Dendritic cell treated with granulocyte-macrophage colony-stimulating factor and Interleukin-4, amounts not matched to agents 40 ng/mL and 50 ng/mL, for 4 days (primary cell): ENCODE measurements around the gene PEX26.
"Not testable (repeated sequence)": the region's sequence is repeated elsewhere in the genome, so short reads cannot be mapped to it uniquely, and the experiment has no call there.

Experiments
- H3K27ac Mint-ChIP-seq: one replicate; pipeline ENCODE4 v1.8.0; 2022; ENCODE audit warnings: mild to moderate bottlenecking, mixed read lengths
- H3K27me3 Mint-ChIP-seq: one replicate; pipeline ENCODE4 v1.8.0; 2022; ENCODE audit warnings: mild to moderate bottlenecking, mixed read lengths
- H3K36me3 Mint-ChIP-seq: one replicate; pipeline ENCODE4 v1.8.0; 2022; ENCODE audit warnings: low read depth, mixed read lengths
- H3K4me1 Mint-ChIP-seq: one replicate; pipeline ENCODE4 v1.8.0; 2022; ENCODE audit warnings: low read depth, mixed read lengths
- H3K4me3 Mint-ChIP-seq: one replicate; pipeline ENCODE4 v1.8.0; 2022; ENCODE audit warnings: mild to moderate bottlenecking, moderate library complexity, mixed read lengths
- H3K9me3 Mint-ChIP-seq: one replicate; pipeline ENCODE4 v1.8.0; 2022; ENCODE audit warnings: mixed read lengths
- intact Hi-C: fragments of 100-400 bp; cut with micrococcal nuclease; formaldehyde crosslinking; loops from one replicate; pipeline ENCODE4 v1.15.0; 2022

Gene PEX26

DNA sequence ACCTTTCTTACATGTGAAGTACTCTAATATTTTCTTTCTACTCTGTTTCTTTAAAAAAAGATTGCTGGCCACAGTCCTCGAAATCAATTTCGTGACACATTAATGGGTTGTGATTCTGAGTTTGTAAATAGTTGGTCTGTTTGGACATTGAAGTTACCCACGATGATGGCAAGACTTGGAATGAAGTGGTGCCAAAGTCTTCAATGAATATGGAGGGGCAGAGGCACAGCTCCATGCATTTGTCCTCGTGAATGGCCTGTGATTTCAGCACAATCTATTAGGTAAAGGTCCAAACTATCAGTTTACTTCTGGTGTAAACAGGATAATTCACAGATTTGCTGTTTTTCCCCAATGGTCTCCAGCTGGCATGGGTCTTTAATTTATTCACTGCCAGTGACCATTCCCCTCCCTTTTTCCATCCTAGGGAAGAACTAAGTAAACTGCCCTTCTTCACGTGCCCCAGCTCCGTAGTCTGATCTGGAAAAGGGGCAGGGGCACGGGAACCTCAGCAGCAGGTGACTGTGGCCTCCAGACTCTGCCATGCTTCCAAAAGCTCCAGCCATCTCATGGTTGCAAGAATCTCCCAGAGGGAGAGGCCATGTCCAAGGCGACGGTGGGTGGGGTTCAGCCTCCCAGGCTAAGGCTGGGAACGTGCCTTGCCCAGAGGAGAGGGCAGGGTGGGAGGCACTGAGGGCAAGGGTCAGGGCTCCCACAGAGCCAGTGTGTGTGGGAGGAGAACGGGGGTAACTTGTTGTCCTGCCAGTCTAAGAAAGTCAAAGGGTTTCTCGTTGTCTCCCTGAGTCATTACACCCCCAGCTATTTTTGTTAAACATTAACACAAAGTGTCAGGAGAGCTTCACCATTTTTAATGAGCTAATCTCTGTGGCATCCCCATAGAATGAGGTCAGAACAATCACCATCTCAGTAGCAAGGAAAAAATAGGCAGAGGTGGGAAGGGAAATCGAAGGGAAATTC, 16.9 kb upstream of the PEX26 start:
- Mint-ChIP-seq H3K4me3 (no peak overlapping the region), H3K27me3 (peaks cover 20% of the 10 kb centered on the region), H3K4me1 (no peaks in the 10 kb centered on the region), H3K27ac (no peak overlapping the region), H3K36me3 (no peaks in the 10 kb centered on the region), H3K9me3 (no peaks in the 10 kb centered on the region)
- intact Hi-C loops = no loop called here

DNA sequence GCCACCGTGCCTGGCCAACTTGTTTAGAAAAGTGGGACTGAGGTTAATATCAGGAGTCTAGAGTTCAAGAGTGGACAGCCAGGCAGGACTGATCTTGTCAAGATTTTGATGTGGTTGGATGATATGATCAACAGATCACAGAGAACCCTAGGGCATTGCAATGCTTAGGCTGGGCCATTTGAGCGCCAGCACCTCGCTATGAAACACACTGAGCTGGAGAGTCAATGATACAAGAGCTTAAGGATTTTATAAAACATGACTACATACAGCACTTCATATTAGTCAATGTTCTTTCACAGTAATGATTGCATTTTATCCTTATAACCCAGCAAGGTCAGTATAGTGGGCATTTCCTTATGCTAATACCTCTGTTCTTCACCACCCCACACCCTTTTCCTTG, 15.4 kb upstream of the PEX26 start:
- intact Hi-C loops = no loop called here
- peaks cover 26% of the 10 kb centered on the region for H3K27me3 Mint-ChIP-seq
- no peak overlapping the region for H3K27ac Mint-ChIP-seq
- no peaks in the 10 kb centered on the region for H3K36me3 Mint-ChIP-seq
- H3K9me3 Mint-ChIP-seq = no peaks in the 10 kb centered on the region
- H3K4me1 Mint-ChIP-seq = peaks cover 6% of the 10 kb centered on the region
- no peak overlapping the region for H3K4me3 Mint-ChIP-seq

DNA sequence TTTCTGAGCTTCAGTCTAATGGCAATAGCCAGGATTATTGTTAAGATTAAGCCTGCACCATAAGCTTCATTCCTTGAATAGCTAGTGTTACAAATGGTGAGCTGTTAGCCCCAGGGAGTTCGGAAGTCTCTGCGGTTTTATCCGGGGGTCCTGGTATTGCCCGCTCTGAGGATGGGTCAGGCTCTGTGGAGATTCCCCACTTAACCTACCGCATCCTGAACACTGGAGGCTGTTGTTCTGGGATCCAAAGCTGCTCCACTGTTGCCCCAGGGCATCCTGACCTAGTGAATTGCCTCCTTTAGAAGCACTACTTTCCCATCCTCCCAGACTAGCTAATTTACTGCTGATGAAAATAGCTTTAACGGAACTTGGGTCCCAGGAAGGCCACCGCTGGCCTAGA, 14.5 kb upstream of the PEX26 start:
- Mint-ChIP-seq H3K9me3 (no peaks in the 10 kb centered on the region), H3K27me3 (peaks cover 28% of the 10 kb centered on the region), H3K4me3 (no peak overlapping the region), H3K4me1 (peaks cover 6% of the 10 kb centered on the region), H3K27ac (no peak overlapping the region), H3K36me3 (no peaks in the 10 kb centered on the region)
- intact Hi-C loops = no loop called here

DNA sequence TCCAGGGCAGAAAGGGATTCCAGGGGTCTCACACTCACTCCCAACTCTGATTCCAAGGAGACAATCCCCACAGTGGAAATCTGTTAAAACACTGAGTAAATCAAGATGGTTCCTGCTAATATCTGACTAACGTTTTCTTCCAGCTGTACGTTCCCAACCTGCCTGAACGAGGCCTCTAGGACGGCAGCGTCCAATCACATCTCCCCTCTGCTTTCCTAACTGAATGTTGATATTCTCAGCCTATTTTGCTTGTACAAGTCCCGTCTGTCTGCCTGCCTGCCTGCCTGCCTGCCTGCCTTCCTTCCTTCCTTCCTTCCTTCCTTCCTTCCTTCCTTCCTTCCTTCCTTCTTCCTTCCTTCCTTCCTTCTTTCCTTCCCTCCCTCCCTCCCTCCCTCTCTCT, 14.1 kb upstream of the PEX26 start:
- H3K27ac Mint-ChIP-seq, intact Hi-C loops, H3K36me3 Mint-ChIP-seq, H3K4me3 Mint-ChIP-seq, H3K9me3 Mint-ChIP-seq, H3K4me1 Mint-ChIP-seq: not testable (repeated sequence)
- H3K27me3 Mint-ChIP-seq = peaks cover 29% of the 10 kb centered on the region

DNA sequence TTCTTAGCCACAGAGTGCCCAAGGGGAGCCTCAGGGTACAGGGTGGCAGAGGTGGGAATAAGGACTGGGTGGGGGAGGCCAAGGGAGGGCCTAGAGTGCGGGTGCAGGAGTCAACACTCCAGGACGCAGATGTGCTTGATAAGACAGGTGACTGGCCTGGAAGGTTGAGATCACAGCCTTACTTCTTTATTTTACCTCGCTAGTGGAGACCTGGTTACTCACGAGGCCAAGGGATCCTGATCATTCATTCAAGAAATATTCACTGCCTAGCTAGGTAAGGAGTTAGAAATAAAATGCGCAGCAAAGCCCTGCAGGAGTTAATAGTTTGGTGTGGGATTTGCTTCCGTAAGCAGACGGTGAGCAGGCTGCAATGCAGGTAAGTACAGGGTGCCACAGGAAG, 13.2 kb upstream of the PEX26 start:
- Mint-ChIP-seq H3K27ac (no peak overlapping the region), H3K36me3 (no peaks in the 10 kb centered on the region), H3K9me3 (no peaks in the 10 kb centered on the region), H3K4me3 (no peak overlapping the region), H3K27me3 (peaks cover 26% of the 10 kb centered on the region), H3K4me1 (peaks cover 6% of the 10 kb centered on the region)
- intact Hi-C loops = no loop called here

DNA sequence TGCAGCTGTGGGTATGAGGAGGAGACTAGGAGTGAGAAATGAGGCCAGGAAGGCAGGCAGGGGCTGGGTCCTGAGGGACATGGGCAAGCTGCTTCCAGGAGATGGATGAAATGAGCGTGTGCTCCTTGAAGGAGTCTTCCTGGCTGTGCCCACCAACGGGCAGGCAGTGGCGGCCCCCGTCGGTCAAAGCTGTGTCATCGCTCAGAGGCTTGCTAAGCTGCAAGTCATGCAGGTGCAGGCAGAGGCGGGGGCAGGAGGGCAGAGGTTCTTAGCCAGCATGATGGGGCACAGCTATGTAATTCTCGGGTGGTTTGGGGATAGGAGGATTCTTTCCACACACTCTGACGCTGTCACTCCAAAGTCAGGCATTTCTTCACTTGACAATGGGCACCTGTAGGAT, 12.5 kb upstream of the PEX26 start:
- peaks cover 24% of the 10 kb centered on the region for H3K27me3 Mint-ChIP-seq
- H3K9me3 Mint-ChIP-seq = no peaks in the 10 kb centered on the region
- H3K4me3 Mint-ChIP-seq = no peak overlapping the region
- no peak overlapping the region for H3K27ac Mint-ChIP-seq
- intact Hi-C loops = no loop called here
- no peaks in the 10 kb centered on the region for H3K36me3 Mint-ChIP-seq
- H3K4me1 Mint-ChIP-seq = peaks cover 6% of the 10 kb centered on the region

DNA sequence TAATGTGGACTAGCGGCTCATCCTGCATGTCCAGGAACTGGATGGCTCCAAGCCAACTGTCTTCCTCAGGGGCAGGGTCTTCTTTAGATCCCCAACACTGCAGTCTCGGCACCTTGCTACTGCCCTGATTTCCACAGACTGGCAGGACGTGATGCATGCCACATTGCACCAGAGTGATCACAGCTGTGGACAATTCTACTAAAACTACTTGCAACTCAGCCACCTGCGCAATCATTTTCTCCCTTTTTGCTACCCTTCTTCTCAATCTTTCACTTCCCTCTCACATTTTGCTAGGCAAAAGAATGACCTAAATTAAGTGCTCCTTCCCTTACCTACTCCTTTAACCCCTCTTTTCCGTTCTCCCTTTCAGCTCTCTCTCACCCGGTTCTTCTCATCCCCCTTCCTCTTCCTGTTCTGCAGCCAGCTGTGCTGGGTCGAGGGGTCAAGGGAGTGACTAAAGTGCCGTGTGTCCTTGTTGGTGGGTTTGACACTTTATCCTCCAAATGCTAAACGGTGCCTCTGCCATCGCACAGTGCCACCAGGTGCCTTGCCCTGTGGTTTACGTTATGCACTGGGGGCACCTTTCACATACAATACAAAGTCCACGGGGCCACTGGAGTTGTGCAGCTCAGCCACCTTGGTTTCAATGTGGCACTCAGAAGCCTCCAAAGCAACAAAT, 11.5 kb upstream of the PEX26 start:
- Mint-ChIP-seq H3K27me3 (peaks cover 25% of the 10 kb centered on the region), H3K27ac (no peak overlapping the region), H3K9me3 (no peaks in the 10 kb centered on the region), H3K4me3 (no peak overlapping the region), H3K4me1 (peaks cover 6% of the 10 kb centered on the region), H3K36me3 (no peaks in the 10 kb centered on the region)
- intact Hi-C loops = no loop called here

DNA sequence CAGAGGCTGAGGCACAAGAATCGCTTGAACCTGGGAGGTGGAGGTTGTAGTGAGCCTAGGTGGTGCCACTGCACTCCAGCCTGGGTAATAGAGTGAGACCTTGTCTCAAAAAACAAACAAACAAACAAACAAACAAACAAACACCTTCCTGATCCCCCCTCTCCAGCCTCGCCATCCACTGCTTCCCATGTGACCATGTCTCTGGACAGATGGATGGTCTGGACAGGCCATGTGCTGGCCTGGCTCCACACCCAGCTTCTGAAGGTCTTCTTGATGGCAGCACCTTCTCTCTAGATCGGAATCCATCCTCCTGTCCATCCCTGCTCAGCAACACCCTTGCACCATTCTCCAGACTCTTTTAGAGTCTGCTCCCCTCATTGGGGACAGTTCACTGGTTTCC, 10.7 kb upstream of the PEX26 start:
- Mint-ChIP-seq H3K9me3 (no peaks in the 10 kb centered on the region), H3K4me1 (peaks cover 6% of the 10 kb centered on the region), H3K36me3 (no peaks in the 10 kb centered on the region), H3K27ac (no peak overlapping the region), H3K4me3 (no peak overlapping the region), H3K27me3 (peaks cover 25% of the 10 kb centered on the region)
- intact Hi-C loops = no loop called here

DNA sequence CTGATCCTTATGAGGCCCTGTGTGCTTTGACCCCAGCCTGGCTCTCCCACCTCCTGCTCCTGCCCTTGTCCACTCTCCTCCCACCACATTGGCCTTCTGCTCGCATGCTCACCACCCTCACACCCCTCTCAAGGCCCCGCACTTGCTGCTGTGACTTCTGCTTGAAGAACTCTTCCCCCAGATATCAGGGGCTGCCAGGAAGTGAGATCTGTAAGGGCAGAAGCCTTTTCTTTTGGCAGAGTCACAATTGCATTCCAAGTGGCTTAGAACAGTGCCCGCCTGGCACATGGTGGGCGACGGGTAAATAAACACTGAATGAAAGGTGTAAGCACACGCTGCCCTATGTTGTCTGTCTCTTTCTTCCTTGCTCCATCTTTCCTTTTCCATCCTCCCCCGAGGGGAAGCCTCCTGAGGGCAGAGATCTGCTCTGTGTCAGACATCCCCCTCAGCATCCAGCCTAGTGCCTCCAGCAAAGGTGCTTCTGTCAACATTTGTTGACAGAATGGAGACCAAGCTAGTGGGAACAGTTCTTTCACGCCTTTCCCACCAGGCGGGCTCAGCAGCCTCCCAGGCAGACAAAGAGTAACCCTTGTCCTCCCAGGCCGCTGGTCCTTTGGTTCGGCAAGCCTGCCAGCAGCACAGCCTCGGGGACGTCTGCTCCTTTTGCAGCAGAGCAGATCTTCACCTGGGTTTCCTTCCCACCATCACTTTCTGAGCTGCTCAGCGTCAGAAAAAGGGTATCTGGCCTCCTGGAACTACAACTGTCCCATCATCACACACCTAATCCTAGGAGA, 10.0 kb upstream of the PEX26 start:
- H3K36me3 Mint-ChIP-seq = no peaks in the 10 kb centered on the region

DNA sequence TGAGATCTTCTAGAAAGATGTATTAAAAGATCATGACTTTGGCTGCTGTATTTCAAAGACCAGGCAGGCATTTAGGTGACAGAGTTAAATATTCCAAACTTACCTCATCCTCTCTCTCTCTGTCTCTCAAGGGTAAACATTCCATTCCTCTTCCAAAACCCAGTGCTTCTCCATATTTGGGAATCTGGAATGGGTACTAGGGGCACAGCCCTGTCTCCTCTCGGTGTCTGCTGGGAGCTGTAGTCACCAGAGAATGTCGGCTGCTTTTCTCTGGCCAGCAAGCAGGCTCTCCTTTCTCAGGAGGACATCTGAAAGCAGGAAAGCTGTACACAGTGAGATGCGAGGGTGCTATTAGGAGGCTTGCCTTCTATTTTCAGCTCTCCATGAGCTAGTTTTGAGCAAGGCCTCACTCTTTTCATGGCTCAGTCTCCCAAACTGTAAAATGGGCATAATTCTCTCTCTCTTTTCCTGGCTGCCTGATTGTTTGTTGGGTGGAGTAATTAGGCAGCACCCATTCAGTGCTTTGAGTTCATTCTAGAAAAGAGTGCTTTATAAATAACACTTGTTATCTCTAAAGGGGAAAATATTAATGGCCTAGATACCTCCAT, 9.3 kb upstream of the PEX26 start:
- Mint-ChIP-seq H3K27me3 (peaks cover 25% of the 10 kb centered on the region), H3K9me3 (no peaks in the 10 kb centered on the region), H3K27ac (no peak overlapping the region), H3K4me1 (peaks cover 6% of the 10 kb centered on the region), H3K36me3 (no peaks in the 10 kb centered on the region), H3K4me3 (no peak overlapping the region)
- intact Hi-C loops = no loop called here

More for the DNA sequence above, 10.0 kb upstream of the PEX26 start:
- no peaks in the 10 kb centered on the region for H3K9me3 Mint-ChIP-seq
- peaks cover 25% of the 10 kb centered on the region for H3K27me3 Mint-ChIP-seq
- no peak overlapping the region for H3K4me3 Mint-ChIP-seq
- H3K4me1 Mint-ChIP-seq = peaks cover 6% of the 10 kb centered on the region
- no peak overlapping the region for H3K27ac Mint-ChIP-seq
- intact Hi-C loops = no loop called here

DNA sequence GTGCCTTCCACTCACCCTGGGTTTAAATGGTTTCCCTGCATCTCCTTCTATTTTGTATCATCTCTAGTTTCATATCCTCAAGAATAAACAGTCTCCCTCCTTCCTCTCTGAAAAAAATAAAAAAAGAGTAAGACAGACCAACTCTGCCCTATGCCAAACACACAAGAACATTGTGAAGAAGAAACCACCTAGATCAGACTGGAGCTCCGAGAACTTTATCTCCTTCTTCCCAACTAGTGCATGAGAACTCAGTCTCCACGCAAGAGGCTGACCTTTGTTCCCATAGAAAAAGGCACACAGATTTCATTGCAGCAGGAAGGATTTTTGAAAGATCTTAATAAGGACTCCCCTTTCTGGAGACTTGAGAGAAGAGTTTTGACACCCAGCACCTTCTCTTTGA, 8.7 kb upstream of the PEX26 start:
- Mint-ChIP-seq H3K4me3 (no peak overlapping the region), H3K27ac (no peak overlapping the region), H3K36me3 (no peaks in the 10 kb centered on the region), H3K27me3 (peaks cover 25% of the 10 kb centered on the region), H3K4me1 (peaks cover 6% of the 10 kb centered on the region), H3K9me3 (no peaks in the 10 kb centered on the region)
- intact Hi-C loops = no loop called here

DNA sequence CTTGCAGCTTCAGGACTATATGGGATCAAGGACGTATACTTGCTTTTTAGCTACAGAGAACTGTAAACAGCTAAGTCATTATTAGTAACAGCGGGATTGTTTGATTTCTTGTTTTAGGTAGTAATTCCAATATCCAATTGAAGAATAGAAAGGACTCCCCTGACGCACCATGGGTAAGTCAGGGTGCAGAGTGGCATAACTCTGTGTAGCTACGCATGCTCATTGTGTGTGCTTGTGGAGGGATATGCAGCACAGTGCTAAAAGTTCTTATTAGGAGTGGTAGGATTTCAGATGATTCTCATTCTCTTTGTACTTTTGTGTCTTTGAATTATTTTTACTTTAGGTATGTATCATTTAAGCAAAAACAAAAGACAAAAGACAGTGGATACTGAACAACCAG, 7.7 kb upstream of the PEX26 start:
- Mint-ChIP-seq H3K36me3 (no peaks in the 10 kb centered on the region), H3K27me3 (peaks cover 19% of the 10 kb centered on the region), H3K4me1 (peaks cover 6% of the 10 kb centered on the region), H3K27ac (no peak overlapping the region), H3K4me3 (no peak overlapping the region), H3K9me3 (no peaks in the 10 kb centered on the region)
- intact Hi-C loops = no loop called here

DNA sequence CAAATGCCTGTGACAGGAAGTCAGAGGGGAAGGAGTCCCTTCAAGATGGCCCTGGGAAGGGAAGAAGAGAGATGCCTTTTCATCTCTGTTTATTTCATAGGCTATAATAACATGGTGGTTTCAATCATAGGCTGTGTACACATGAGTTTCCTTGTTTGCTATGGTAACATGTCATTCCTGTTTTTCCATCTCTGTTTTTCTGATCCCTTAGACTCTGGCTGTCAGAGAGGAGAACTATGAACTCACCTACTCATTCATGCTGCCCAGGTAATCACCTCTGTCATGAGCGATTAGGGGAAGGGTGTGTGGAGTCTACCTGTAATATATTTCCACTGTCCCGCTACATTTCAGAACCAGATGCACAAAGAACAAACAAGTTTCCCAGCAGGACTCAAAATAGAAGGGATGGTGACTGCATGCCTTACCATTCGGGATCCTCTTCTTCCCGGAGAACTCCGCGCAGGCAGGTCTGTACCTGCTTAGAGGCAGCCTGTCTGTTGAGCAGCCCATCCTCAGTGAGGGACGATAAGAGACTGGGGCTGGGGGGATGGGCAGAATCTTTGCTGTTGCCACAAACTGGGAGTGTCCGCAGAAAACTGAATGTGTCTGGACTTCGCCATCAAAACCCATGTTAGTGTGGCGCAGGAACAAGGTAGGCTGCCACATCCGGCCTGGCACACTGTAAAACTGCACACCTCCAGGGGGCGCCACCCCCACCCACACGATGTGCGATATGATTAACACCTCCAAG, 7.1 kb upstream of the PEX26 start:
- H3K27me3 Mint-ChIP-seq = peaks cover 12% of the 10 kb centered on the region
- H3K27ac Mint-ChIP-seq = no peak overlapping the region
- peaks cover 6% of the 10 kb centered on the region for H3K4me1 Mint-ChIP-seq
- H3K36me3 Mint-ChIP-seq = no peaks in the 10 kb centered on the region
- intact Hi-C loops = no loop called here
- H3K4me3 Mint-ChIP-seq = no peak overlapping the region
- H3K9me3 Mint-ChIP-seq = no peaks in the 10 kb centered on the region
